ENCODE results near the gene ENC1.
"Not testable (repeated sequence)": the region's sequence is repeated elsewhere in the genome, so short reads cannot be mapped to it uniquely, and the experiment has no call there.

- TF ChIP-seq GABPA (IDR thresholded peaks at IDR 0.05; ENCODE audit: low read depth); POLR2AphosphoS5 (IDR thresholded peaks at IDR 0.05; ENCODE audit: low read depth); CTCF (IDR thresholded peaks at IDR 0.05; ENCODE audit: insufficient read depth, low read length); SPI1 (IDR thresholded peaks at IDR 0.05; ENCODE audit: borderline replicate concordance, low read depth): not testable (repeated sequence)
Measured at GRCh38 chr5:74676466-74676865, 35.9 kb upstream of the ENC1 start.
